ENCODE measurements around the gene CRABP2.

DNA sequence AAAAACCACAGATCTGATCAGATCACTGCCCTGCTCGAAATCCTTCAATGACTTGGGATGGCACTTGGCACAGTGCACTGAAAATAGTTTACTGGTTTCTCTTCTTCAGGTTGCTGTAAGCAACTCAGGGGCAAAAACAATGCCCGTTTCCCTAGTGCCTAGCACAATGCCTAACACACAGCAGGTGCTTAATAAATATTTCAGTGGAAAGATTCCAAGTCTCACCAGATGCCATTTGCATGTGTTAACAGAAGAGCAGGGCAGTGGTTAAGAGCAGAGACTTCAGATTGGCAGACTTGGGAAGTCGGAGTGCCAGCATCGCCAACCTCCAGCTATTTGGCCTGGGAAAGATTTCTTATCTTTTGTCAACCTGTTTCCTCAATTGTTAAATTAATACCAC lies 12.0 kb upstream of the CRABP2 start:
- TF ChIP-seq, protein P1, sequence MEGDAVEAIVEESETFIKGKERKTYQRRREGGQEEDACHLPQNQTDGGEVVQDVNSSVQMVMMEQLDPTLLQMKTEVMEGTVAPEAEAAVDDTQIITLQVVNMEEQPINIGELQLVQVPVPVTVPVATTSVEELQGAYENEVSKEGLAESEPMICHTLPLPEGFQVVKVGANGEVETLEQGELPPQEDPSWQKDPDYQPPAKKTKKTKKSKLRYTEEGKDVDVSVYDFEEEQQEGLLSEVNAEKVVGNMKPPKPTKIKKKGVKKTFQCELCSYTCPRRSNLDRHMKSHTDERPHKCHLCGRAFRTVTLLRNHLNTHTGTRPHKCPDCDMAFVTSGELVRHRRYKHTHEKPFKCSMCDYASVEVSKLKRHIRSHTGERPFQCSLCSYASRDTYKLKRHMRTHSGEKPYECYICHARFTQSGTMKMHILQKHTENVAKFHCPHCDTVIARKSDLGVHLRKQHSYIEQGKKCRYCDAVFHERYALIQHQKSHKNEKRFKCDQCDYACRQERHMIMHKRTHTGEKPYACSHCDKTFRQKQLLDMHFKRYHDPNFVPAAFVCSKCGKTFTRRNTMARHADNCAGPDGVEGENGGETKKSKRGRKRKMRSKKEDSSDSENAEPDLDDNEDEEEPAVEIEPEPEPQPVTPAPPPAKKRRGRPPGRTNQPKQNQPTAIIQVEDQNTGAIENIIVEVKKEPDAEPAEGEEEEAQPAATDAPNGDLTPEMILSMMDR (IDR thresholded peaks at IDR 0.05), result no peak
- no peak for TF ChIP-seq POLR2A (IDR thresholded peaks at IDR 0.05)

Data from vagina (tissue), 2 donors.